GM12878 (cell line): Measurements from ENCODE around the gene MED13L. TPM values are rescaled to one million over a fixed set of nuclear protein-coding genes. Genes with fewer than 3 reads are reported as not detected.

Experiments used
- ATAC-seq: fragments of 200-7000 bp; cut with Tn5 transposase; 3 replicates; pipeline ENCODE4 v1.9.1; 2020; ENCODE audit warnings: mild to moderate bottlenecking, moderate library complexity
- BruUV-seq: library from RNA; stranded (reverse); fragments of 400-500 nt; replicated peaks from 2 replicates; lab custom pipeline; 2021; lab: Mats Ljungman, UMichigan
- CTCF ChIA-PET: fragments of 300-600 bp; sonication (Branson Sonifier 250); formaldehyde crosslinking; extraction: SDS; loops from one replicate; lab custom pipeline; 2021; ENCODE audit warnings: inconsistent platforms; lab: Yijun Ruan, JAX
- POLR2A ChIA-PET: fragments of 350-600 bp; formaldehyde crosslinking; extraction: SDS; loops from one replicate; lab custom pipeline; 2021; ENCODE audit warnings: inconsistent platforms; lab: Charles Lee
- RAD21 ChIA-PET: fragments of 300-600 bp; sonication (Branson Sonifier 250); formaldehyde crosslinking; loops from one replicate; lab custom pipeline; 2023; ENCODE audit warnings: antibody characterized with exemption; ENCODE audit not compliant: unreplicated experiment; lab: Charles Lee
- SMC1A ChIA-PET: fragments of 300-600 bp; sonication (Branson Sonifier 250); formaldehyde crosslinking; loops from one replicate; lab custom pipeline; 2023; ENCODE audit not compliant: unreplicated experiment, uncharacterized antibody; lab: Charles Lee
- DNase-seq: peaks from one replicate; pipeline ENCODE4 v3.0.0-alpha.2; 2011; ENCODE audit warnings: low read depth, low spot score
- FAIRE-seq: peaks from 3 replicates; lab custom pipeline; 2011; peaks lifted over from hg19 to GRCh38; lab: Jason Lieb, UNC
- H2AFZ ChIP-seq: 2 replicates; pipeline ENCODE4 v1.6.0; 2011; ENCODE audit warnings: low read depth, low read length, control low read depth; ENCODE audit not compliant: control insufficient read depth
- H3K27ac ChIP-seq: 2 replicates; pipeline ENCODE4 v1.5.1; 2011; ENCODE audit warnings: control low read depth; ENCODE audit not compliant: control insufficient read depth, insufficient read depth
- H3K27me3 ChIP-seq, 2 experiments: replicated peaks in 1 of 2; 2 replicates each; pipeline versions ENCODE4 v1.6.0 to v1.6.1; 2011; ENCODE audit warnings: low read length in 1 of 2; ENCODE audit not compliant: control insufficient read depth in 2 of 2, insufficient read depth in 2 of 2
- H3K36me3 ChIP-seq, 2 experiments: 2 replicates each; pipeline ENCODE4 v1.5.1; 2011; ENCODE audit warnings: low read length in 1 of 2; ENCODE audit not compliant: control insufficient read depth in 2 of 2, insufficient read depth in 2 of 2
- H3K4me1 ChIP-seq: 2 replicates; pipeline ENCODE4 v1.6.1; 2011; ENCODE audit warnings: mild to moderate bottlenecking, low read length, moderate library complexity, mixed read lengths; ENCODE audit not compliant: control insufficient read depth, insufficient read depth
- H3K4me2 ChIP-seq: 2 replicates; pipeline ENCODE4 v1.6.0; 2011; ENCODE audit warnings: control low read depth; ENCODE audit not compliant: control insufficient read depth, insufficient read depth
- H3K4me3 ChIP-seq: fragments of 200-600 bp; sonication (generic); 2 replicates; pipeline ENCODE4 v1.5.1; 2016
- H3K79me2 ChIP-seq: 2 replicates; pipeline ENCODE4 v1.6.0; 2011; ENCODE audit warnings: low read length; ENCODE audit not compliant: control insufficient read depth, insufficient read depth
- H3K9ac ChIP-seq: 2 replicates; pipeline ENCODE4 v1.8.0; 2011; ENCODE audit warnings: low read length, control low read depth, mixed read lengths; ENCODE audit not compliant: control insufficient read depth, insufficient read depth
- H3K9me3 ChIP-seq: replicated peaks from 3 replicates; pipeline ENCODE4 v1.5.1; 2011; ENCODE audit warnings: mild to moderate bottlenecking, low read length; ENCODE audit not compliant: control insufficient read depth, insufficient read depth
- H4K20me1 ChIP-seq: 2 replicates; pipeline ENCODE4 v1.6.0; 2011; ENCODE audit not compliant: control insufficient read depth, insufficient read depth
- ATF3 ChIP-seq: IDR thresholded peaks from 2 replicates; pipeline ENCODE4 v1.6.1; 2011; ENCODE audit warnings: low read depth, mild to moderate bottlenecking, low read length, moderate library complexity, borderline replicate concordance; ENCODE audit errors: extremely low read depth
- BRCA1 ChIP-seq: IDR thresholded peaks from 2 replicates; pipeline ENCODE4 v1.6.1; 2011; ENCODE audit warnings: low read depth, low read length, improper control_type of control experiment
- FOS ChIP-seq: IDR thresholded peaks from 3 replicates; pipeline ENCODE4 v1.6.1; 2011; ENCODE audit warnings: borderline replicate concordance; ENCODE audit not compliant: insufficient read length; ENCODE audit errors: extremely low read depth
- HCFC1 ChIP-seq: fragments of 150-350 bp; IDR thresholded peaks from 2 replicates; pipeline ENCODE4 v1.6.1; 2014; ENCODE audit warnings: low read length
- IKZF2 ChIP-seq, 2 experiments: fragments of 450-650 bp; IDR thresholded peaks; 2 replicates each; pipeline ENCODE4 v1.6.1; 2017; ENCODE audit warnings: mild to moderate bottlenecking in 2 of 2, moderate library complexity in 2 of 2
- JUNB ChIP-seq: IDR thresholded peaks from 2 replicates; pipeline ENCODE4 v1.6.1; 2016; ENCODE audit warnings: antibody characterized with exemption, mild to moderate bottlenecking
- KAT2A ChIP-seq: conservative IDR thresholded peaks from 2 replicates; pipeline ENCODE4 v1.6.1; 2011; ENCODE audit warnings: low read depth, low read length; ENCODE audit not compliant: control insufficient read depth
- MXI1 ChIP-seq: fragments of 150-350 bp; IDR thresholded peaks from 2 replicates; pipeline ENCODE4 v1.6.1; 2011; ENCODE audit warnings: low read depth, mild to moderate bottlenecking, inconsistent platforms, low read length, improper control_type of control experiment
- PKNOX1 ChIP-seq: fragments of 450-650 bp; IDR thresholded peaks from 2 replicates; pipeline ENCODE4 v1.6.1; 2016; ENCODE audit warnings: mild to moderate bottlenecking
- RB1 ChIP-seq: fragments of 450-650 bp; formaldehyde crosslinking; IDR thresholded peaks from 2 replicates; pipeline ENCODE4 v1.6.1; 2017; ENCODE audit warnings: mild to moderate bottlenecking, borderline replicate concordance
- SMAD5 ChIP-seq: IDR thresholded peaks from 2 replicates; pipeline ENCODE4 v1.6.1; 2016; ENCODE audit warnings: antibody characterized with exemption, low read depth
- SRF ChIP-seq, 2 experiments: IDR thresholded peaks; 2 replicates each; pipeline ENCODE4 v1.6.1; 2011; ENCODE audit warnings: low read depth in 2 of 2, low read length in 2 of 2, mild to moderate bottlenecking in 1 of 2, moderate library complexity in 1 of 2
- STAT1 ChIP-seq: fragments of 450-650 bp; conservative IDR thresholded peaks from 2 replicates; pipeline ENCODE4 v1.6.1; 2014; ENCODE audit warnings: antibody characterized with exemption, mild to moderate bottlenecking
- SUPT20H ChIP-seq: IDR thresholded peaks from 2 replicates; pipeline ENCODE4 v1.6.1; 2011; ENCODE audit warnings: low read depth, mild to moderate bottlenecking, low read length, moderate library complexity, borderline replicate concordance; ENCODE audit not compliant: control insufficient read depth
- TCF3 ChIP-seq: IDR thresholded peaks from 2 replicates; pipeline ENCODE4 v1.6.1; 2012; ENCODE audit warnings: low read depth, mild to moderate bottlenecking, low read length, borderline replicate concordance; ENCODE audit not compliant: insufficient read depth
- ZNF207 ChIP-seq: fragments of 450-650 bp; IDR thresholded peaks from 2 replicates; pipeline ENCODE4 v1.6.1; 2014; ENCODE audit warnings: antibody characterized with exemption, mild to moderate bottlenecking, borderline replicate concordance
- ZNF217 ChIP-seq: fragments of 450-650 bp; IDR thresholded peaks from 2 replicates; pipeline ENCODE4 v1.6.1; 2017; ENCODE audit warnings: antibody characterized with exemption, mild to moderate bottlenecking
- ZNF274 ChIP-seq: IDR thresholded peaks from one replicate; pipeline ENCODE4 v1.8.0; 2011; ENCODE audit not compliant: insufficient read length, insufficient read depth
- ZNF384 ChIP-seq: IDR thresholded peaks from 2 replicates; pipeline ENCODE4 v1.6.1; 2012; ENCODE audit warnings: low read depth, mild to moderate bottlenecking, low read length, improper control_type of control experiment, borderline replicate concordance
- ZSCAN29 ChIP-seq: fragments of 450-650 bp; IDR thresholded peaks from 2 replicates; pipeline ENCODE4 v1.6.1; 2017; ENCODE audit warnings: mild to moderate bottlenecking, moderate library complexity
- WGBS: methylation state at CpG from one replicate; pipeline ENCODE4 v1.1.6; 2016; ENCODE audit warnings: low lambda C conversion rate; ENCODE audit not compliant: insufficient replicate concordance, insufficient coverage; ENCODE audit errors: missing lambda C conversion rate; 5-methylcytosine and 5-hydroxymethylcytosine counted together
- in situ Hi-C: fragments of 300-500 bp; cut with MboI; formaldehyde crosslinking; loops from 9 replicates; pipeline ENCODE4 v1.14.3; 2018; ENCODE audit warnings: mixed read lengths
- intact Hi-C: fragments of 100-400 bp; cut with micrococcal nuclease; formaldehyde crosslinking; loops from one replicate; pipeline ENCODE4 v1.14.2; 2022; ENCODE audit not compliant: unreplicated experiment
- polyA plus RNA-seq, 11 experiments: library from polyadenylated mRNA; depleted of rRNA in 4 of 11; unstranded in 6 of 11; stranded (reverse) in 5 of 11; fragments of >200 nt; fragmentation: Nextera tagmentation in 4 of 11; fragmentation: Illumina TruSeq in 1 of 11; extraction: Ambion mirVana in 4 of 11; extraction: Trizol in 1 of 11; gene quantifications; 1 replicate in 1 of 11; 2 replicates in 10 of 11; pipeline versions ENCODE4 v1.2.1 to v1.2.3, GENCODE V29; 2011 to 2016; ENCODE audit warnings: inconsistent platforms in 2 of 11, missing spikeins in 2 of 11, low read depth in 1 of 11
- total RNA-seq, 4 experiments: library from RNA; depleted of rRNA in 3 of 4; stranded (reverse); fragments of >200 nt in 3 of 4; fragmentation: Illumina TruSeq in 1 of 4; extraction: Trizol in 1 of 4; gene quantifications; 2 replicates each; pipeline versions ENCODE4 v1.2.1 to v1.2.3, GENCODE V29; 2013 to 2021
- TF ChIP-seq, protein P1 (sequence below): IDR thresholded peaks from 2 replicates; pipeline ENCODE4 v1.6.1; 2012; ENCODE audit warnings: low read depth, low read length, improper control_type of control experiment
- TF ChIP-seq, protein P2 (sequence below): fragments of 450-650 bp; IDR thresholded peaks from 2 replicates; pipeline ENCODE4 v1.6.1; 2017; ENCODE audit warnings: low read depth, mild to moderate bottlenecking, moderate library complexity

MED13L gene
- total and polyA plus RNA-seq, 10 of the 15 experiments (the other 5 are each of a cell fraction or from before 2014, with no cell fraction given) = 3.7 to 30.1 (median 9.1) TPM

DNA sequence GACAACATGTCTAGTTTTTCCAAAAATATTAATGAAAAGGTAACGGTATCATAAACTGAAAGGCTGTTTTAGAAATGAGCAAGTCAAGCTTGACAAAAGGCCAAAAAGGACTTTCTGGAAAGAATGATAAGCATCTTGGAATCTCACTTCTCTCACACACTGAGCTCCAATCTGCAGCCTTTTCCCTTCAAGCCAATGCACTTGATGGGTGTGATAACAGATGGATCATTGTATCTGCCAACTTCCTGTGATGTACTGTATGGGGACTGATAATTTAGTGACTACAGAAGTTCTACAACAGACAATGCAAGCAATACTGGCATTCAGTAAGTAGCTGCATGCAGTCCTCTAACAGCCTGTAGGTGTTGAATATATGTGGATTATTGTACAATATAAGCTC lies 147.1 kb downstream of the MED13L start (continued):
- TF ChIP-seq BRCA1 (no peak), ZNF274 (no peak), IKZF2 (IDR thresholded peaks at IDR 0.05) (no peak), TCF3 (no peak), JUNB (no peak), STAT1 (no peak), SRF (IDR thresholded peaks at IDR 0.05; ENCODE audit: low read depth in 2 of 2, low read length in 2 of 2) (no peak), PKNOX1 (no peak), KAT2A (no peak)
- TF ChIP-seq, all 136 proteins: peak for 0

DNA sequence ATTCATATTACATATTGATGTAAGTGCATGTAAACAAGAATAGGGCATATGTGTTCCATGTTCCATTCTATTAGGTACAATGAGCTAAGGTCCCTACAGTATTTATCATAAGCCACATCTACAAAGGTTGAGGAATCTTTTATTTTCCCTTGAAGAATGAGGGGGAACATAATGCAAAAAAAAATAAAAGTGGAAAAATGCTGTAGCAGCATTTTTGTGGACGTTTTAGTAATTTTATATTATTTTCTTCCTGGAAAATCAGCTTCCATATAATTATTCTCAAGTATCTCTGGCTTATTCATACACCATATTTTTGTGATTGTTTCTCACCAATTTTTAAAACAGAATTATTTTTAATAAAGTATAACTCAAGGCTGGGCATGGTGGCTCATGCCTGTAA lies 148.7 kb downstream of the MED13L start:
- Histone ChIP-seq H2AFZ (no peak overlapping the region), H3K4me1 (no peaks in the 10 kb centered on the region), H3K4me3 (no peak overlapping the region), H3K27me3 (no peaks in the 10 kb centered on the region), H3K36me3 (no peaks in the 10 kb centered on the region), H3K4me2 (no peak overlapping the region), H4K20me1 (no peaks in the 10 kb centered on the region; the same call in 1 of the 2 replicates), H3K79me2 (no peaks in the 10 kb centered on the region), H3K9me3 (no peaks in the 10 kb centered on the region), H3K27ac (no peak overlapping the region), H3K9ac (no peak overlapping the region)
- ChIA-PET RAD21 (no interaction called here), CTCF (interaction anchor here (0.5 to 1.5 kb wide), 3 partner anchors 9 to 709 kb away, joined by 3 to 4 read pairs (median 4); no protein-coding TSS in a partner anchor), POLR2A (no interaction called here), SMC1A (interaction anchor here (1.0 to 2.3 kb wide), 2 partner anchors 12 to 24 kb away, joined by 3 to 7 read pairs; no protein-coding TSS in a partner anchor)
- TF ChIP-seq ATF3 = no peak
- no peak for TF ChIP-seq ZNF217
- no peak for TF ChIP-seq RB1
- no peak for TF ChIP-seq MXI1
- no peak for TF ChIP-seq SUPT20H
- no peak for TF ChIP-seq ZSCAN29
- no peak for TF ChIP-seq ZNF384
- TF ChIP-seq FOS = no peak
- TF ChIP-seq, protein P1, sequence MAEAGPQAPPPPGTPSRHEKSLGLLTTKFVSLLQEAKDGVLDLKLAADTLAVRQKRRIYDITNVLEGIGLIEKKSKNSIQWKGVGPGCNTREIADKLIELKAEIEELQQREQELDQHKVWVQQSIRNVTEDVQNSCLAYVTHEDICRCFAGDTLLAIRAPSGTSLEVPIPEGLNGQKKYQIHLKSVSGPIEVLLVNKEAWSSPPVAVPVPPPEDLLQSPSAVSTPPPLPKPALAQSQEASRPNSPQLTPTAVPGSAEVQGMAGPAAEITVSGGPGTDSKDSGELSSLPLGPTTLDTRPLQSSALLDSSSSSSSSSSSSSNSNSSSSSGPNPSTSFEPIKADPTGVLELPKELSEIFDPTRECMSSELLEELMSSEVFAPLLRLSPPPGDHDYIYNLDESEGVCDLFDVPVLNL = no peak
- TF ChIP-seq SMAD5 = no peak
- TF ChIP-seq, protein P2, sequence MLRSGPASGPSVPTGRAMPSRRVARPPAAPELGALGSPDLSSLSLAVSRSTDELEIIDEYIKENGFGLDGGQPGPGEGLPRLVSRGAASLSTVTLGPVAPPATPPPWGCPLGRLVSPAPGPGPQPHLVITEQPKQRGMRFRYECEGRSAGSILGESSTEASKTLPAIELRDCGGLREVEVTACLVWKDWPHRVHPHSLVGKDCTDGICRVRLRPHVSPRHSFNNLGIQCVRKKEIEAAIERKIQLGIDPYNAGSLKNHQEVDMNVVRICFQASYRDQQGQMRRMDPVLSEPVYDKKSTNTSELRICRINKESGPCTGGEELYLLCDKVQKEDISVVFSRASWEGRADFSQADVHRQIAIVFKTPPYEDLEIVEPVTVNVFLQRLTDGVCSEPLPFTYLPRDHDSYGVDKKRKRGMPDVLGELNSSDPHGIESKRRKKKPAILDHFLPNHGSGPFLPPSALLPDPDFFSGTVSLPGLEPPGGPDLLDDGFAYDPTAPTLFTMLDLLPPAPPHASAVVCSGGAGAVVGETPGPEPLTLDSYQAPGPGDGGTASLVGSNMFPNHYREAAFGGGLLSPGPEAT = no peak
- TF ChIP-seq HCFC1 = no peak
- no peak for TF ChIP-seq ZNF207
- DNase-seq (no peak), ATAC-seq (no peak), FAIRE-seq (no peak)
- 31% methylated on average over 1 of the region's 1 CpG for WGBS
- BruUV-seq = no TSS peak
- in situ Hi-C loops (no loop called here), intact Hi-C loops (no loop called here)
